C4-2B (cell line): ENCODE measurements around the gene ADGRF4.
"Not testable (repeated sequence)": the region's sequence is repeated elsewhere in the genome, so short reads cannot be mapped to it uniquely, and the experiment has no call there.

Source experiments
- ZFX ChIP-seq: fragments of 450-650 bp; IDR thresholded peaks from 2 replicates; pipeline ENCODE4 v1.6.1; 2017
- TF ChIP-seq, protein P1 (sequence below): fragments of 450-650 bp; conservative IDR thresholded peaks from 2 replicates; pipeline ENCODE4 v1.5.1; 2017; ENCODE audit warnings: mild to moderate bottlenecking

DNA sequence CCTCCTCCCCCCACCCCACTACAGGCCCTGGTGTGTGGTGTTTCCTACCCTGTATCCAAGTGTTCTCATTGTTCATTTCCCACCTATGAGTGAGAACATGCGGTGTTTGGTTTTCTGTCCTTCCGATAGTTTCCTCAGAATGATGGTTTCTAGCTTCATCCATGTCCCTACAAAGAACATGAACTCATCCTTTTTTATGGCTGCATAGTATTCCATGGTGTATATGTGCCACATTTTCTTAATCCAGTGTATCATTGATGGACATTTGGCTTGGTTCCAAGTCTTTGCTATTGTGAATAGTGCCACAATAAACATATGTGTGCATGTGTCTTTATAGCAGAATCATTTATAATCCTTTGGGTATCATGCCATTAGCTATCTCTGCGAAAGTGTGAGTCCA, 46.9 kb downstream of the ADGRF4 start:
- TF ChIP-seq, protein P1, sequence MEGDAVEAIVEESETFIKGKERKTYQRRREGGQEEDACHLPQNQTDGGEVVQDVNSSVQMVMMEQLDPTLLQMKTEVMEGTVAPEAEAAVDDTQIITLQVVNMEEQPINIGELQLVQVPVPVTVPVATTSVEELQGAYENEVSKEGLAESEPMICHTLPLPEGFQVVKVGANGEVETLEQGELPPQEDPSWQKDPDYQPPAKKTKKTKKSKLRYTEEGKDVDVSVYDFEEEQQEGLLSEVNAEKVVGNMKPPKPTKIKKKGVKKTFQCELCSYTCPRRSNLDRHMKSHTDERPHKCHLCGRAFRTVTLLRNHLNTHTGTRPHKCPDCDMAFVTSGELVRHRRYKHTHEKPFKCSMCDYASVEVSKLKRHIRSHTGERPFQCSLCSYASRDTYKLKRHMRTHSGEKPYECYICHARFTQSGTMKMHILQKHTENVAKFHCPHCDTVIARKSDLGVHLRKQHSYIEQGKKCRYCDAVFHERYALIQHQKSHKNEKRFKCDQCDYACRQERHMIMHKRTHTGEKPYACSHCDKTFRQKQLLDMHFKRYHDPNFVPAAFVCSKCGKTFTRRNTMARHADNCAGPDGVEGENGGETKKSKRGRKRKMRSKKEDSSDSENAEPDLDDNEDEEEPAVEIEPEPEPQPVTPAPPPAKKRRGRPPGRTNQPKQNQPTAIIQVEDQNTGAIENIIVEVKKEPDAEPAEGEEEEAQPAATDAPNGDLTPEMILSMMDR, result not testable (repeated sequence)
- TF ChIP-seq ZFX, result not testable (repeated sequence)
